Calu3 (cell line): Measurements from ENCODE around the gene FDXR. TPM values are rescaled to one million over a fixed set of nuclear protein-coding genes. Genes with fewer than 3 reads are reported as not detected.
A peak's percentile ranks its signal among the peaks of the same experiment; 100 is the strongest.
"Not testable (repeated sequence)": the region's sequence is repeated elsewhere in the genome, so short reads cannot be mapped to it uniquely, and the experiment has no call there.

Experiments
- BruUV-seq: library from RNA; stranded (reverse); fragments of 400-500 nt; replicated peaks from 2 replicates; lab custom pipeline; 2021; lab: Mats Ljungman, UMichigan
- CTCF ChIA-PET: fragments of 300-600 bp; sonication (Branson Sonifier 250); formaldehyde crosslinking; loops from one replicate; lab custom pipeline; 2022; ENCODE audit warnings: antibody characterized with exemption; lab: Charles Lee
- DNase-seq: peaks from one replicate; pipeline ENCODE4 v3.0.0; 2022
- H3K27ac Mint-ChIP-seq: one replicate; pipeline ENCODE4 v1.8.0; 2022; ENCODE audit warnings: mixed read lengths; ENCODE audit not compliant: unreplicated experiment
- H3K27me3 Mint-ChIP-seq: one replicate; pipeline ENCODE4 v1.8.0; 2022; ENCODE audit warnings: mixed read lengths; ENCODE audit not compliant: unreplicated experiment
- H3K36me3 Mint-ChIP-seq: one replicate; pipeline ENCODE4 v1.8.0; 2022; ENCODE audit warnings: mild to moderate bottlenecking, moderate library complexity, mixed read lengths; ENCODE audit not compliant: insufficient read depth, unreplicated experiment
- H3K4me1 Mint-ChIP-seq: one replicate; pipeline ENCODE4 v1.8.0; 2022; ENCODE audit warnings: mild to moderate bottlenecking, low read depth, mixed read lengths; ENCODE audit not compliant: unreplicated experiment
- H3K4me3 Mint-ChIP-seq: one replicate; pipeline ENCODE4 v1.8.0; 2022; ENCODE audit warnings: mild to moderate bottlenecking, low read depth, moderate library complexity, mixed read lengths; ENCODE audit not compliant: unreplicated experiment
- H3K9me3 Mint-ChIP-seq: one replicate; pipeline ENCODE4 v1.8.0; 2022; ENCODE audit warnings: low read depth, mixed read lengths; ENCODE audit not compliant: unreplicated experiment
- intact Hi-C: fragments of 100-400 bp; cut with micrococcal nuclease; formaldehyde crosslinking; loops from one replicate; pipeline ENCODE4 v1.10.0; 2022; ENCODE audit not compliant: unreplicated experiment
- total RNA-seq: library from RNA; stranded (reverse); gene quantifications from 2 replicates; pipeline ENCODE4 v1.2.3, GENCODE V29; 2022
- TF ChIP-seq, protein P1 (sequence below): fragments of 200-600 bp; IDR thresholded peaks from one replicate; pipeline ENCODE4 v1.8.0; 2022; ENCODE audit warnings: antibody characterized with exemption; ENCODE audit not compliant: unreplicated experiment

The FDXR gene
- total RNA-seq, 1 experiment from 2014 or later, result 8.4 TPM

DNA sequence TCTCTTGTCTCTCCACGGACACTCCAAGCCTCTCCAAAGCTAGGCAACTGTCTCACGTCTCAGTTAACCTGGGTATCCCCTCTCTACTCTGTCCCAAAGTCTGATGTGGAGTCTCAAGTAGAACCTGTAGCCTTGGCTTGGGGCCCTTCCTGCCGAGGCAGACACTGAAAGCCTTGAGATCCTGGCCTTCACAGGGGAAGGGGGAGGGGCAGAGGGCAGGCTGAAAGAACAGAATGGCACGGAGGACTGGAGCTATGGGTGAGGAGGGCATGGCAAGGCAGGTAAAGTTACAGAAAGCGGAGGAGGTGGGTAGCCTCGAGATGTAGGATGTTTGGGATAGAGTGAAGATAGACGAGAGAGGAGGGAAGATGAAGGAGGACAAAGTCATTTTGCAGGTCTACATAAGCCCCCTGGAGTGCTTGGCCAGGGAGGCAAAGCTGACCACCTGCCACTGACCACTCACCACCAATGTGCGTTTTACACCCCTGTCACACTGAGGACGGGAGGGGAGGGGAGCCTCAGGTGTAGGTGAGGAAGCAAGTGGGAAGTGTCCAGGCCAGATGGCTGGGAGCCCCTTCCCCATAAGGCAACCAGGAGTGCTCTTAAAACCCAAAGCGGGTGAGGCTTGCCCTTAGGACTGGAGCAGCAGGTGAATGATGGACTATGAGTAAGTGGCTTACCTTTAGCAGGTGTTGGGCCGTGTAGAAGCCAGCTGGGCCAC, 1.3 kb downstream of the FDXR start:
- Mint-ChIP-seq H3K27me3 (no peaks in the 10 kb centered on the region), H3K4me1 (peaks cover 29% of the 10 kb centered on the region), H3K27ac (no peak overlapping the region), H3K9me3 (no peaks in the 10 kb centered on the region), H3K36me3 (peaks cover 23% of the 10 kb centered on the region), H3K4me3 (peak overlapping the region; percentile 92)
- BruUV-seq, result TSS peak; percentile 19
- CTCF ChIA-PET, result no interaction called here
- TF ChIP-seq, protein P1, sequence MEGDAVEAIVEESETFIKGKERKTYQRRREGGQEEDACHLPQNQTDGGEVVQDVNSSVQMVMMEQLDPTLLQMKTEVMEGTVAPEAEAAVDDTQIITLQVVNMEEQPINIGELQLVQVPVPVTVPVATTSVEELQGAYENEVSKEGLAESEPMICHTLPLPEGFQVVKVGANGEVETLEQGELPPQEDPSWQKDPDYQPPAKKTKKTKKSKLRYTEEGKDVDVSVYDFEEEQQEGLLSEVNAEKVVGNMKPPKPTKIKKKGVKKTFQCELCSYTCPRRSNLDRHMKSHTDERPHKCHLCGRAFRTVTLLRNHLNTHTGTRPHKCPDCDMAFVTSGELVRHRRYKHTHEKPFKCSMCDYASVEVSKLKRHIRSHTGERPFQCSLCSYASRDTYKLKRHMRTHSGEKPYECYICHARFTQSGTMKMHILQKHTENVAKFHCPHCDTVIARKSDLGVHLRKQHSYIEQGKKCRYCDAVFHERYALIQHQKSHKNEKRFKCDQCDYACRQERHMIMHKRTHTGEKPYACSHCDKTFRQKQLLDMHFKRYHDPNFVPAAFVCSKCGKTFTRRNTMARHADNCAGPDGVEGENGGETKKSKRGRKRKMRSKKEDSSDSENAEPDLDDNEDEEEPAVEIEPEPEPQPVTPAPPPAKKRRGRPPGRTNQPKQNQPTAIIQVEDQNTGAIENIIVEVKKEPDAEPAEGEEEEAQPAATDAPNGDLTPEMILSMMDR, result no peak
- DNase-seq, result no peak
- intact Hi-C loops, result no loop called here

DNA sequence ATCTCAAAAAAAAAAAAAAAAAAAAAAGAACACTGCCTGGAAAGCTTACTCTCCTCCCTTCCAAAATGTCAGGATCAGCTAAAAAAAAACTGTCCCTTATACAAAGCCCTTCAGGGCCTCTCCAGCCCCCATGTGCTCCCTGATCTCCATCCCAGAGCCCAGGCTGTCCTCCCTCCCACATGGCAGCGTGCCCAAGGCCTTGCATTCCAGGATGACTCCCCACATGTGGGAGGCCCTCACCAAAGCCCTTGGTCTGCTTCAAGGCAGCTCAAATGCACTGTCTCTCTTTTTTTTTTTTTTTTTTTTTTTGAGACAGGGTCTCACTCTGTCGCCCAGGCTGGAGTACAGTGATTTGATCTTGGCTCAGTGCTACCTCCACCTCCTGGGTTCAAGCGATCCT, 2.3 kb downstream of the FDXR start:
- DNase-seq, result no peak
- H3K27me3 Mint-ChIP-seq, result no peaks in the 10 kb centered on the region
- H3K4me3 Mint-ChIP-seq, result no peak overlapping the region
- BruUV-seq, result no TSS peak
- intact Hi-C loops, result no loop called here
- CTCF ChIA-PET, result no interaction called here
- no peak overlapping the region for H3K27ac Mint-ChIP-seq
- TF ChIP-seq, protein P1, result no peak
- peaks cover 23% of the 10 kb centered on the region for H3K36me3 Mint-ChIP-seq
- peaks cover 22% of the 10 kb centered on the region for H3K4me1 Mint-ChIP-seq
- H3K9me3 Mint-ChIP-seq, result no peaks in the 10 kb centered on the region

DNA sequence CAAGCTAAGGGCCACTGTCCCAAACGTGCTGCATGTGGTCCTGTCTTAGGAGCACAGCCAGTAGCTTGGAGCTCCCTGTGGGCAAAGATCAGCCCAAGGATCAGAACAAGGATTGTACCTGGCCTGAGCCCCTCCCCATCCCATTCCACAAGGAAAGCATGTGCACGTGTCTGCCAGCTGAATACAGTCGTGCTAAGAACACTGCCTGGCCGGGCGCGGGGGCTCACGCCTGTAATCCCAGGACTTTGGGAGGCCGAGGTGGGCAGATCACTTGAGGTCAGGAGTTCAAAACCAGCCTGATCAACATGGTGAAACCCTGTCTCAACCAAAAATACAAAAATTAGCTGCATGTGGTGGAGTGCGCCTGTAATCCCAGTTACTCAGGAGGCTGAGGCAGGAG, 2.8 kb downstream of the FDXR start:
- H3K4me3 Mint-ChIP-seq, H3K9me3 Mint-ChIP-seq, BruUV-seq, intact Hi-C loops, DNase-seq, CTCF ChIA-PET, H3K27ac Mint-ChIP-seq, H3K27me3 Mint-ChIP-seq: not testable (repeated sequence)
- Mint-ChIP-seq H3K36me3 (peaks cover 23% of the 10 kb centered on the region), H3K4me1 (peaks cover 18% of the 10 kb centered on the region)

DNA sequence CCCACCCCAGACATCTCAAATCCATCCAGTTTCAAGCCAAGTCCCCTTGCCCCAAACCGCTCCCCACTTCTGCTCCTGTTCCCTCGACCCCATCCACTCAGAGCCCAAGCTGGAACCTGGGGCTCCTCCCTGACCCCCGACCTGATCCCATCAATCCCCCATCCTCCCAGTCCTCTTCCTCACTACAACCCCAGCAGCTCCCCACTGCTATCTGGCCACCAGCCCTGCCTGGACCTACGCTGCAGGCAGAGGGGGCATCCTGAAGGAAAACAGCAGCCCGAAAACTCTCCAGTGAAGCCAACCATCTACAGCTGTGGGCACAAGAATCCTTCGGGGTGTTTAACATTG, 3.9 kb downstream of the FDXR start:
- Mint-ChIP-seq H3K9me3 (no peaks in the 10 kb centered on the region), H3K27me3 (no peaks in the 10 kb centered on the region), H3K36me3 (peaks cover 25% of the 10 kb centered on the region), H3K27ac (no peak overlapping the region), H3K4me1 (peaks cover 16% of the 10 kb centered on the region), H3K4me3 (no peak overlapping the region)
- intact Hi-C loops, result loop anchor here (10.0 kb wide), 1 partner anchor 214 kb away; no protein-coding TSS in a partner anchor
- no TSS peak for BruUV-seq
- TF ChIP-seq, protein P1, result no peak
- DNase-seq, result no peak
- CTCF ChIA-PET, result interaction anchor here (0.8 kb wide), 1 partner anchor 241 kb away, joined by 5 read pairs; no protein-coding TSS in a partner anchor
